ENCODE data around the gene SLAIN1.

- no peak for TF ChIP-seq CEBPZ (IDR thresholded peaks at IDR 0.05; ENCODE audit: low read depth, low read length)
- TF ChIP-seq POLR2AphosphoS5 (IDR thresholded peaks at IDR 0.05; ENCODE audit: low read length), result no peak
- TF ChIP-seq RAD21 (IDR thresholded peaks at IDR 0.05; ENCODE audit: insufficient read depth, low read depth, low read length), result no peak
- TF ChIP-seq SREBF2 (IDR thresholded peaks at IDR 0.05; ENCODE audit: low read length), result no peak
- TF ChIP-seq NKRF (conservative IDR thresholded peaks at IDR 0.05), result no peak
- TF ChIP-seq CTCF (IDR thresholded peaks at IDR 0.05 in 2 of 3, conservative IDR thresholded peaks at IDR 0.05 in 1 of 3; ENCODE audit: control insufficient read depth in 2 of 3, extremely low read depth in 1 of 3, insufficient read depth in 1 of 3, low read depth in 3 of 3, low read length in 3 of 3), result no peak
Observed at GRCh38 chr13:77789376-77789775, 91.9 kb downstream of the SLAIN1 start.

Data from GM12878 (cell line).